Upper lobe of left lung (tissue), 6 donors: ENCODE measurements around the gene ALDOC. TPM values are rescaled to one million over a fixed set of nuclear protein-coding genes. Genes with fewer than 3 reads are reported as not detected.

ENCODE experiments used
- ATAC-seq, 2 donors: fragments of 200-7000 bp; cut with Tn5 transposase; one replicate each; pipeline ENCODE4 v1.9.1; 2022; ENCODE audit warnings: mild to moderate bottlenecking in 2 of 2, moderate library complexity in 2 of 2; ENCODE audit not compliant: low FRiP score in 2 of 2
- DNase-seq, 2 donors: peaks; one replicate each; pipeline ENCODE4 v3.0.0-alpha.2; 2019 to 2020
- H3K27ac ChIP-seq, 4 donors: fragments of 200-600 bp; sonication (generic); one replicate each; pipeline ENCODE4 v1.5.1; 2016 to 2019
- H3K27me3 ChIP-seq, 4 donors: fragments of 200-600 bp; sonication (generic); one replicate each; pipeline ENCODE4 v1.5.1; 2017 to 2019
- H3K36me3 ChIP-seq, 4 donors: fragments of 200-600 bp; sonication (generic); one replicate each; pipeline ENCODE4 v1.5.1; 2016 to 2019
- H3K4me1 ChIP-seq, 4 donors: fragments of 200-600 bp; sonication (generic); one replicate each; pipeline ENCODE4 v1.5.1; 2018 to 2019
- H3K4me3 ChIP-seq, 4 donors: fragments of 200-600 bp; sonication (generic); one replicate each; pipeline ENCODE4 v1.5.1; 2017 to 2019; ENCODE audit warnings: mild to moderate bottlenecking in 2 of 4, moderate library complexity in 1 of 4
- H3K9me3 ChIP-seq, 4 donors: fragments of 200-600 bp; sonication (generic); one replicate each; pipeline ENCODE4 v1.5.1; 2018 to 2019
- EP300 ChIP-seq, 4 donors: sonication (generic); formaldehyde crosslinking; IDR thresholded peaks; one replicate each; pipeline ENCODE4 v1.5.1; 2017; ENCODE audit warnings: antibody characterized with exemption in 4 of 4, control low read depth in 2 of 4
- POLR2A ChIP-seq, 4 donors: fragments of 450-650 bp; IDR thresholded peaks; one replicate each; pipeline ENCODE4 v1.5.1; 2016 to 2017; ENCODE audit warnings: antibody characterized with exemption in 4 of 4, mild to moderate bottlenecking in 2 of 4
- POLR2AphosphoS5 ChIP-seq, 2 donors: sonication (generic); formaldehyde crosslinking; IDR thresholded peaks; one replicate each; pipeline ENCODE4 v1.5.1; 2017; ENCODE audit warnings: antibody characterized with exemption in 2 of 2
- WGBS, 2 donors: methylation state at CpG; one replicate each; pipeline ENCODE4 v1.1.5; 2017 to 2018; 5-methylcytosine and 5-hydroxymethylcytosine counted together
- total RNA-seq, 6 donors: library from RNA; depleted of rRNA in 4 of 6; stranded (reverse); fragments of >200 nt in 4 of 6; gene quantifications; one replicate each; pipeline versions ENCODE4 v1.1.0 to v1.2.1, GENCODE V29; 2016 to 2021
- TF ChIP-seq, protein P1 (sequence below), 6 experiments: fragments of 450-650 bp in 4 of 6; fragments of 200-600 bp in 2 of 6; sonication (generic) in 2 of 6; IDR thresholded peaks; one replicate each; pipeline ENCODE4 v1.5.1; 2016 to 2019; ENCODE audit warnings: antibody characterized with exemption in 6 of 6
- donor health status: DM: no; HTN: no; CAD: no; lungs with moderate emphysema.
- donor health status: DM: no; HTN: yes; CAD: no; lungs with severe emphysema.

The ALDOC gene
- total RNA-seq, 6 donors from 2014 or later: 6.3 to 19.2 (median 14.2) TPM

DNA sequence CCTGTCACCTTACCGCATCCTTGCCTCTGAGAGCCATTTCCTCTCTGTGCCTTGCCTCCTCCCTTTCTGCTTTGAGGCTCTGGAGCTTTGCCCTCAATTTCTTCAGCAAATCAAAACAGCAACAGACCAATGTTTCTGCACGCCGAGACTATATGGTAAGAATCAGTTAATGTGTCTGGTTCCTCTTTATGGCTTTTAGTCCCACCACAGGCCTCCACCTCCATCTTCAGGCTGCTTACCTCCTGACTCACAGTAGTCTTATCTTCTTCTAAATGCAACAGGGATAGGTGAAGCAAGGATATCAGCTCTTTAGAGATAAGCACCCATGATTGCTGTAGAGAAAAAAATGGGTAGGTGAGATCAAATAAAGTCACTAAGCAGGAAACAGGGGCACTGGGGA is 9.2 kb upstream of the ALDOC start:
- ATAC-seq (no peak), DNase-seq (no peak)
- Histone ChIP-seq H3K4me1 (no peaks in the 10 kb centered on the region), H3K9me3 (no peaks in the 10 kb centered on the region), H3K27ac (no peak overlapping the region), H3K27me3 (no peaks in the 10 kb centered on the region), H3K36me3 (peaks cover 0 to 12% (median 9%) of the 10 kb centered on the region in 4 donors), H3K4me3 (no peak overlapping the region)
- TF ChIP-seq POLR2AphosphoS5 (IDR thresholded peaks at IDR 0.05) (no peak), POLR2A (IDR thresholded peaks at IDR 0.05) (no peak), EP300 (IDR thresholded peaks at IDR 0.05) (no peak)
- TF ChIP-seq, protein P1, sequence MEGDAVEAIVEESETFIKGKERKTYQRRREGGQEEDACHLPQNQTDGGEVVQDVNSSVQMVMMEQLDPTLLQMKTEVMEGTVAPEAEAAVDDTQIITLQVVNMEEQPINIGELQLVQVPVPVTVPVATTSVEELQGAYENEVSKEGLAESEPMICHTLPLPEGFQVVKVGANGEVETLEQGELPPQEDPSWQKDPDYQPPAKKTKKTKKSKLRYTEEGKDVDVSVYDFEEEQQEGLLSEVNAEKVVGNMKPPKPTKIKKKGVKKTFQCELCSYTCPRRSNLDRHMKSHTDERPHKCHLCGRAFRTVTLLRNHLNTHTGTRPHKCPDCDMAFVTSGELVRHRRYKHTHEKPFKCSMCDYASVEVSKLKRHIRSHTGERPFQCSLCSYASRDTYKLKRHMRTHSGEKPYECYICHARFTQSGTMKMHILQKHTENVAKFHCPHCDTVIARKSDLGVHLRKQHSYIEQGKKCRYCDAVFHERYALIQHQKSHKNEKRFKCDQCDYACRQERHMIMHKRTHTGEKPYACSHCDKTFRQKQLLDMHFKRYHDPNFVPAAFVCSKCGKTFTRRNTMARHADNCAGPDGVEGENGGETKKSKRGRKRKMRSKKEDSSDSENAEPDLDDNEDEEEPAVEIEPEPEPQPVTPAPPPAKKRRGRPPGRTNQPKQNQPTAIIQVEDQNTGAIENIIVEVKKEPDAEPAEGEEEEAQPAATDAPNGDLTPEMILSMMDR (IDR thresholded peaks at IDR 0.05): no peak
- WGBS, 2 donors: 85 to 88% methylated on average over 3 of the region's 3 CpGs

DNA sequence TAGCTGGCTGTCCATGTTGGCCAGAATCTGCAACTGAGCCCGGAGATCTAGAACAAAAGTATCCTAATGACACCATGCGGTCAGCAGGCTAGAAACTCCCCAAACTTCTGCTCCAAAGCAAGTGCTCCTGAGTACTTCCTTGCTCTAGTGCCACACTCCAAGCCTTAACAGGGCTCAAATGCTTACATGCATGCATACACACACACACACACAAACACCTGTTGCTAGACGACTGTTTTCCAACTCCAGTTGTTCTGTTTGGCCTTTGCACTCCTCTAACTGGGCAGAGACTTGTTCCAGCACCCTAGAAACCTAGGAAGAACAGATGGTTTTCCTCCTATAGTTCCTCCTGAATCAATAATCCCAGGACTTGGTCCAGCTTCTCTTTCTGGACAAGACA is 7.7 kb upstream of the ALDOC start:
- ATAC-seq (no peak), DNase-seq (no peak)
- no peaks in the 10 kb centered on the region for H3K27me3 ChIP-seq
- TF ChIP-seq POLR2AphosphoS5 (IDR thresholded peaks at IDR 0.05): no peak
- no peak for TF ChIP-seq POLR2A (IDR thresholded peaks at IDR 0.05)
- TF ChIP-seq, protein P1 (IDR thresholded peaks at IDR 0.05): no peak
- no peak for TF ChIP-seq EP300 (IDR thresholded peaks at IDR 0.05)
- no peaks in the 10 kb centered on the region for H3K9me3 ChIP-seq
- H3K4me3 ChIP-seq: no peak overlapping the region
- H3K36me3 ChIP-seq: peaks cover 0 to 12% (median 9%) of the 10 kb centered on the region in 4 donors
- H3K27ac ChIP-seq: no peak overlapping the region
- H3K4me1 ChIP-seq: no peaks in the 10 kb centered on the region
- WGBS, 2 donors: 80 to 100% methylated on average over 1 to 3 of the region's 3 CpGs

DNA sequence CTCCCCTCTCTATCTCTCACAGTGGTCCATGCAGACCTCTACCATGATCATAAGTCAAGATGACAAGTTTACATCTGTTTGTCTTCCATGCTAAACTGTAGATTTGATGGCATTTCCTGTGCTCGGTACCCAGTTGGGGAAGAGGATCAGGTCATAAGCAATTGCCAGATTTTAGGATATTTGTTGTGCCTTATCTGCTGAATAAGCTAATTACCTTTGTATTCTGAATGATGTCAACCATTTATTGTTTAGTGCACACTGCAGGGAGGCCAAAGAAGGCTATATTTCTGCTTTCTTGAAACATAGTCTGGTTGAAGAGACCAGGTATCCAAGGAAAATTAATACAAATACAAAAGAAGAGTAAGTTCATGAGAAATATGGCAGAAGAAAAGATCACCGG is 5.8 kb upstream of the ALDOC start:
- Histone ChIP-seq H3K4me1 (no peaks in the 10 kb centered on the region), H3K27ac (no peak overlapping the region), H3K36me3 (peaks cover 0 to 12% (median 9%) of the 10 kb centered on the region in 4 donors), H3K9me3 (no peaks in the 10 kb centered on the region), H3K4me3 (no peak overlapping the region), H3K27me3 (no peaks in the 10 kb centered on the region)
- 90 to 98% methylated on average over 2 of the region's 2 CpGs for WGBS, 2 donors
- no peak for ATAC-seq
- no peak for DNase-seq
- no peak for TF ChIP-seq POLR2A (IDR thresholded peaks at IDR 0.05)
- TF ChIP-seq POLR2AphosphoS5 (IDR thresholded peaks at IDR 0.05): no peak
- TF ChIP-seq, protein P1 (IDR thresholded peaks at IDR 0.05): no peak

DNA sequence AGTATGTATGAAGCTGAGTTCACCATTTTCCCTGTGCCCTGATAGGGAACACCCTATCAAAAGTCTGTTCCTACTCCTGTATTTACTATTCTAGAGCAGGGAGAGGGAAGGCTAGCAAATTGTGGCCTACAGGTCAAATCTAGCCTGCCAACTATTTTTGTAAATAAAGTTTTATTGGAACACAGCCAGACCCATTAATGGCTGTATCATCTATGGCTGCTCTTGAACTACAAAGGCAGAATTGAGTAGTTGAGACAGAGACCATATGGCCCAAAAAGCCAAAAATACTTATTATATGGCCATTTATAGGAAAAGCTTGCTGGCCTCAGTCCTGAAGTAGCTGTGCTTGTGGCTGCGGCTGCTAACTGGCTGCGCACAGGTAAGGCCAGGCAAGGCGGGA is 4.3 kb upstream of the ALDOC start:
- ATAC-seq (no peak), DNase-seq (no peak)
- Histone ChIP-seq H3K4me1 (peaks cover 8 to 10% (median 9%) of the 10 kb centered on the region in 4 donors), H3K4me3 (no peak overlapping the region), H3K36me3 (peaks cover 0 to 12% (median 9%) of the 10 kb centered on the region in 4 donors), H3K27ac (no peak overlapping the region), H3K27me3 (no peaks in the 10 kb centered on the region), H3K9me3 (no peaks in the 10 kb centered on the region)
- WGBS, 2 donors: 87 to 95% methylated on average over 3 of the region's 3 CpGs
- TF ChIP-seq POLR2AphosphoS5 (IDR thresholded peaks at IDR 0.05) (no peak), EP300 (IDR thresholded peaks at IDR 0.05) (no peak)

DNA sequence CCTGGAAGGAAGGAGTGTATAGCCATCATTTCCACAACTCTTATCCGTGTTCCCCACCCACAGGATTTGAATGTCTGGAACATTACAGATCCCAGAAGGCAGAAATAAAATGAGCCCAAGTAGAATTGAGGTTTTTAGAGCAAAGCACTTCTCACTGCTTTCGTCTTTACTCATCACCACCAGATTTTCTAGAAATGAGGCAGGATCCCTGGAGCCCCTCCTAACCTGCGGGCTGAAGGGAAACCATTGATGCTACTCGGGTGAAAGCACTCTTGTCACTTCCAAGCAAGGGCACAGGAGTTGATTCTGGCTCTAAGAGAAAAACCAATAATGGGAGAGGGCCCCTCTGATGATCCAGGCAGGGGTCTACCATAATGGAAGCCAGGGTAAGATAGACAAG is 2.8 kb upstream of the ALDOC start:
- 84 to 89% methylated on average over 4 of the region's 4 CpGs for WGBS, 2 donors
- Histone ChIP-seq H3K27me3 (no peaks in the 10 kb centered on the region), H3K4me1 (peaks cover 8 to 12% (median 9%) of the 10 kb centered on the region in 4 donors), H3K4me3 (no peak overlapping the region), H3K9me3 (no peaks in the 10 kb centered on the region), H3K36me3 (peaks cover 0 to 7% (median 5%) of the 10 kb centered on the region in 4 donors), H3K27ac (no peak overlapping the region)
- no peak for ATAC-seq
- no peak for DNase-seq
- TF ChIP-seq, protein P1 (IDR thresholded peaks at IDR 0.05): no peak
- TF ChIP-seq POLR2AphosphoS5 (IDR thresholded peaks at IDR 0.05): no peak
- no peak for TF ChIP-seq POLR2A (IDR thresholded peaks at IDR 0.05)
- no peak for TF ChIP-seq EP300 (IDR thresholded peaks at IDR 0.05)
